NCI-H1092 (cell line): ENCODE data around the gene PPP1R9B.

Source experiments
- DNase-seq: peaks from one replicate; lab custom pipeline; 2025; lab: John Stamatoyannopoulos, UW

Gene PPP1R9B

GRCh38 chr17:50123649-50124349 lies 26.7 kb downstream of the PPP1R9B start:
- peak; percentile 12 for DNase-seq

- no peak for DNase-seq
Observed at GRCh38 chr17:50122945-50123344, 27.5 kb downstream of the PPP1R9B start.

- no peak for DNase-seq
Observed at GRCh38 chr17:50120475-50121253, 29.8 kb downstream of the PPP1R9B start.

GRCh38 chr17:50118828-50119218 lies 31.7 kb downstream of the PPP1R9B start:
- no peak for DNase-seq

GRCh38 chr17:50118076-50118827 lies 32.2 kb downstream of the PPP1R9B start:
- DNase-seq, result no peak

GRCh38 chr17:50117202-50118051 lies 33.0 kb downstream of the PPP1R9B start:
- DNase-seq, result peak; percentile 50

- no peak for DNase-seq
Observed at GRCh38 chr17:50115756-50116155, 34.7 kb downstream of the PPP1R9B start.

- peak; percentile 12 for DNase-seq
Observed at GRCh38 chr17:50114849-50115357, 35.6 kb downstream of the PPP1R9B start.

GRCh38 chr17:50114401-50114800 lies 36.1 kb downstream of the PPP1R9B start:
- DNase-seq, result no peak

- no peak for DNase-seq
Observed at GRCh38 chr17:50113624-50114320, 36.7 kb downstream of the PPP1R9B start.

GRCh38 chr17:50112694-50113093 lies 37.8 kb downstream of the PPP1R9B start:
- no peak for DNase-seq

- DNase-seq, result no peak
Observed at GRCh38 chr17:50111673-50112655, 38.5 kb downstream of the PPP1R9B start.

- no peak for DNase-seq
Observed at GRCh38 chr17:50110591-50111349, 39.7 kb downstream of the PPP1R9B start.

GRCh38 chr17:50109785-50110184 lies 40.7 kb downstream of the PPP1R9B start:
- DNase-seq, result no peak

- DNase-seq, result no peak
Observed at GRCh38 chr17:50109207-50109606, 41.3 kb downstream of the PPP1R9B start.

- DNase-seq, result no peak
Observed at GRCh38 chr17:50108556-50108955, 41.9 kb downstream of the PPP1R9B start.

- no peak for DNase-seq
Observed at GRCh38 chr17:50107790-50108414, 42.6 kb downstream of the PPP1R9B start.

GRCh38 chr17:50106393-50107131 lies 43.9 kb downstream of the PPP1R9B start:
- DNase-seq, result no peak
